ENCODE results near the gene NBL1.

DNA sequence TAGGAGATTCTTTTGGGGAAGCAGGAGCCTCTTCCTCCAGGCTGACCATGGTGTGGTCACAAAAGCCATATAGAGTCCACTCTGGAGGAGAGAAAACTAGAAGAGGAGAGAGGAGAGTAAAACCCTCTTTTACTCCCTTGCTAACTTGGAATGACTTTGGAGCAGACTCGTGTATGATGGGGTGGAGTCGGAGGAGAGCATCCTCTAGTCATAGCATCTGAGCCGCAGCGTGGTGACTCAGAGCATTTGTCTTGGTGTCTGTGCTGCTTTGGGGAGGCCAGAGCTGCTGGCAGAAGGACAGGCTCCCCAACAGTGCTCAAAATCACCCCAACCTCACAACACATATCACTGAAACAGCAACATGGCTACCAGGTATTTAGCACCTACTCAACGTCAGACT is 31.7 kb downstream of the NBL1 start:
- TF ChIP-seq CTCF (IDR thresholded peaks at IDR 0.05; ENCODE audit: insufficient read depth, low read length, poor library complexity, severe bottlenecking) (no peak), EZH2phosphoT487 (conservative IDR thresholded peaks at IDR 0.05; ENCODE audit: low read length) (no peak)
